NB4 (cell line): ENCODE measurements around the gene ADAMTS2.

Source experiments
- POLR2A ChIP-seq: IDR thresholded peaks from 2 replicates; pipeline ENCODE4 v1.6.1; 2011; ENCODE audit warnings: mild to moderate bottlenecking; ENCODE audit not compliant: insufficient read length; ENCODE audit errors: extremely low read depth
- TF ChIP-seq, protein P1 (sequence below): IDR thresholded peaks from one replicate; pipeline ENCODE4 v1.5.1; 2012; ENCODE audit warnings: low read depth, low read length
- TF ChIP-seq, protein P2 (sequence below): IDR thresholded peaks from 2 replicates; pipeline ENCODE4 v1.6.1; 2011; ENCODE audit warnings: low read depth, low read length

DNA sequence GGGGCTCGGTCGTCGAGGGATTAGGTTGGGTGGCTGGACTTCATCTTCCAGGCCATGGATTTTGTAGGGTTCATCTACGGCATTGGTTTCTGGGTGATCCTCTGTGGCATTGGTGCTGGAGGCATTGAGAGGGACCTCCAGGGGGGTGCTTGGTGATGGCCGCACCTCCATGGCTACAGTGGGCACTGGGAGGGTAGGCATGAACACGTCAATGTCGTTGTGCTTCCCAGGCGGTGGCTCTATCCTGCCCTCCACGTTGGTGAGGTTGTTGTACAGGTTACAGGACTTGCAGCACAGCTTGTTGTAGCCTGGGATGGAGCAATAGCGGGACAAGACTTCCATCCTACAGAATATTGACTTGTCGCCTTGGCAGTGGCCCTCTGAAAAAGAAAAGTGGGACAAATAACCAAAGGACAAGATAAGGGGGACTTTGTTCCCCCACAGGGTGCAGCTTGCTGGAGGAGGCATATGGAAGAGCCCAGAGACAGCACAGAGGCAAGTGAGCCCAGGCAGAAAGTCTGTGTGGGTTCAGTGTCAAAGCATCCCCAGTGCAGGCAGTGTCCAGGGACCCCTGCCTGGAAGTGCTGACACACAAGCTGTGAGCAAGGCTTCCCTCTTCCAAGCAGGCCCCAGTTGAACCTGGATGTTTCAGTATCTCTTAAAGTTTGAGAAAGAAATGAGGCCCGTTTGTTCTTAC lies 231.2 kb downstream of the ADAMTS2 start:
- TF ChIP-seq, protein P1, sequence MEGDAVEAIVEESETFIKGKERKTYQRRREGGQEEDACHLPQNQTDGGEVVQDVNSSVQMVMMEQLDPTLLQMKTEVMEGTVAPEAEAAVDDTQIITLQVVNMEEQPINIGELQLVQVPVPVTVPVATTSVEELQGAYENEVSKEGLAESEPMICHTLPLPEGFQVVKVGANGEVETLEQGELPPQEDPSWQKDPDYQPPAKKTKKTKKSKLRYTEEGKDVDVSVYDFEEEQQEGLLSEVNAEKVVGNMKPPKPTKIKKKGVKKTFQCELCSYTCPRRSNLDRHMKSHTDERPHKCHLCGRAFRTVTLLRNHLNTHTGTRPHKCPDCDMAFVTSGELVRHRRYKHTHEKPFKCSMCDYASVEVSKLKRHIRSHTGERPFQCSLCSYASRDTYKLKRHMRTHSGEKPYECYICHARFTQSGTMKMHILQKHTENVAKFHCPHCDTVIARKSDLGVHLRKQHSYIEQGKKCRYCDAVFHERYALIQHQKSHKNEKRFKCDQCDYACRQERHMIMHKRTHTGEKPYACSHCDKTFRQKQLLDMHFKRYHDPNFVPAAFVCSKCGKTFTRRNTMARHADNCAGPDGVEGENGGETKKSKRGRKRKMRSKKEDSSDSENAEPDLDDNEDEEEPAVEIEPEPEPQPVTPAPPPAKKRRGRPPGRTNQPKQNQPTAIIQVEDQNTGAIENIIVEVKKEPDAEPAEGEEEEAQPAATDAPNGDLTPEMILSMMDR, result no peak
- no peak for TF ChIP-seq POLR2A
- TF ChIP-seq, protein P2, sequence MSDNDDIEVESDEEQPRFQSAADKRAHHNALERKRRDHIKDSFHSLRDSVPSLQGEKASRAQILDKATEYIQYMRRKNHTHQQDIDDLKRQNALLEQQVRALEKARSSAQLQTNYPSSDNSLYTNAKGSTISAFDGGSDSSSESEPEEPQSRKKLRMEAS, result no peak
